Heart right ventricle (tissue), 16 donors: ENCODE data around the gene PRMT7. TPM values are rescaled to one million over a fixed set of nuclear protein-coding genes. Genes with fewer than 3 reads are reported as not detected.

ENCODE experiments used
- ATAC-seq, 8 donors: fragments of 200-7000 bp; cut with Tn5 transposase; one replicate each; pipeline ENCODE4 v1.9.1; 2020; ENCODE audit warnings: mild to moderate bottlenecking in 8 of 8, moderate library complexity in 8 of 8, moderate number of reproducible peaks in 1 of 8
- DNase-seq, 2 donors: peaks; one replicate each; pipeline ENCODE4 v3.0.0-alpha.2; 2020
- H3K27ac ChIP-seq, 10 donors: fragments of 200-600 bp; sonication (generic) in 2 of 10; one replicate each; pipeline versions ENCODE4 v1.5.0 to v1.8.0; 2020 to 2022; ENCODE audit warnings: mild to moderate bottlenecking in 3 of 10
- H3K27me3 ChIP-seq, 7 donors: fragments of 200-600 bp; one replicate each; pipeline ENCODE4 v1.8.0; 2021 to 2022; ENCODE audit warnings: mild to moderate bottlenecking in 2 of 7
- H3K36me3 ChIP-seq, 9 donors: fragments of 200-600 bp; sonication (generic) in 1 of 9; one replicate each; pipeline versions ENCODE4 v1.5.0 to v1.8.0; 2020 to 2022; ENCODE audit warnings: mild to moderate bottlenecking in 2 of 9
- H3K4me1 ChIP-seq, 9 donors: fragments of 200-600 bp; sonication (generic) in 1 of 9; one replicate each; pipeline versions ENCODE4 v1.5.0 to v1.8.0; 2020 to 2022; ENCODE audit warnings: mild to moderate bottlenecking in 4 of 9
- H3K4me3 ChIP-seq, 10 donors: fragments of 200-600 bp; sonication (generic) in 2 of 10; one replicate each; pipeline versions ENCODE4 v1.5.0 to v1.8.0; 2020 to 2022; ENCODE audit warnings: mild to moderate bottlenecking in 7 of 10, moderate library complexity in 2 of 10
- H3K9me3 ChIP-seq, 11 donors: fragments of 200-600 bp in 10 of 11; sonication (generic) in 2 of 11; one replicate each; pipeline versions ENCODE4 v1.5.0 to v1.8.0; 2013 to 2022; ENCODE audit warnings: mild to moderate bottlenecking in 2 of 11, control low read depth in 1 of 11, moderate library complexity in 1 of 11
- CTCF ChIP-seq, 9 donors: fragments of 200-600 bp; sonication (generic) in 2 of 9; IDR thresholded peaks; one replicate each; pipeline versions ENCODE4 v1.5.0 to v1.8.0; 2021 to 2022; ENCODE audit warnings: antibody characterized with exemption in 9 of 9, mild to moderate bottlenecking in 5 of 9, moderate library complexity in 1 of 9
- WGBS, 2 donors: extraction: QIAGEN DNeasy Blood & Tissue Kit; methylation state at CpG; one replicate each; pipeline ENCODE4 v1.1.7; 2013; ENCODE audit warnings: inconsistent platforms in 1 of 2; 5-methylcytosine and 5-hydroxymethylcytosine counted together
- intact Hi-C, 10 donors: fragments of 100-400 bp; cut with DNase I; formaldehyde crosslinking; loops; one replicate each; pipeline versions ENCODE4 v1.11.1 to v1.14.2; 2022
- polyA plus RNA-seq, 2 donors: library from polyadenylated mRNA; stranded (reverse); fragments of 200-250 nt; gene quantifications; one replicate each; pipeline ENCODE4 v1.2.3, GENCODE V29; 2013
- total RNA-seq, 10 donors: library from RNA; stranded (reverse); fragmentation: NEBNext Ultra II Directional in 3 of 10; extraction: Animal tissue kit (Norgen Biotek cat#: 25700) in 3 of 10; gene quantifications; one replicate each; pipeline versions ENCODE4 v1.2.1 to v1.2.4, GENCODE V29; 2021 to 2023
- donor health status: Arrhythmogenic right ventricular cardiomyopathy.
- donor health status: ischemic (EF 13 %, LVEDD 7.1; RV severe dilation, severe dysfunction).
- donor health status: healthy with polysubstance abuse.
- donor health status: DM: no; HTN: yes; CAD: no.
- donor health status: DM: no; HTN: no; CAD: no.
- donor health status: ischemic (EF 25% LVEDD 6.9; RV normal size, moderate dysfunction).
- donor health status: ischemic (EF 25% LVEDD 5.7; RV mildly dilated, moderate dysfunction).
- donor health status: healthy.
- donor health status: DM: yes; HTN: yes; CAD: no.
- donor health status: Ischemic cardiomyopathy.
- donor health status: ischemic (EF 35%, LVEDD 5.7; RV mildly dilated, moderate dysfunction).
- donor health status: nonischemic (EF 11% LVEDD 7.7; RV severe dilation, severe dysfunction).
- donor health status: DM: yes; HTN: yes; CAD: no.
- donor health status: PGD.
- donor health status: ischemic (EF 29% LVEDD 5.4; RV normal size, mild dysfunction).
- donor health status: nonischemic (EF 23%, LVEDD 6.1; RV moderate dilation, normal function).

The PRMT7 gene
- total and polyA plus RNA-seq, 12 donors: 18.1 to 57.8 (median 30.7) TPM

GRCh38 chr16:68403704-68404103 is 92.9 kb downstream of the PRMT7 start:
- H3K4me1 ChIP-seq: no peaks in the 10 kb centered on the region
- no peaks in the 10 kb centered on the region for H3K36me3 ChIP-seq
- H3K4me3 ChIP-seq: no peak overlapping the region
- no peaks in the 10 kb centered on the region for H3K9me3 ChIP-seq
- DNase-seq (no peak), ATAC-seq (no peak)
- no peak for TF ChIP-seq CTCF (IDR thresholded peaks at IDR 0.05)
- intact Hi-C loops: no loop called here
- H3K27ac ChIP-seq: no peak overlapping the region
- peaks cover 0 to 19% (median 0%) of the 10 kb centered on the region in 7 donors for H3K27me3 ChIP-seq
- WGBS, 2 donors: 89 to 91% methylated on average over 3 of the region's 3 CpGs

- Histone ChIP-seq H3K36me3 (no peaks in the 10 kb centered on the region), H3K4me3 (no peak overlapping the region), H3K27me3 (peaks cover 0 to 27% (median 6%) of the 10 kb centered on the region in 7 donors), H3K9me3 (no peaks in the 10 kb centered on the region), H3K27ac (no peak overlapping the region), H3K4me1 (no peaks in the 10 kb centered on the region)
- DNase-seq (no peak), ATAC-seq (no peak)
- TF ChIP-seq CTCF (IDR thresholded peaks at IDR 0.05): no peak
- WGBS, 2 donors: 74 to 77% methylated on average over 8 of the region's 8 CpGs
- intact Hi-C loops: no loop called here
These were observed 94.0 kb downstream of the PRMT7 start for GRCh38 chr16:68404736-68405345.

GRCh38 chr16:68406458-68407152 is 95.8 kb downstream of the PRMT7 start:
- ATAC-seq (no peak), DNase-seq (no peak)
- no peak for TF ChIP-seq CTCF (IDR thresholded peaks at IDR 0.05)
- intact Hi-C loops: no loop called here
- H3K27ac ChIP-seq: no peak overlapping the region
- no peak overlapping the region for H3K4me3 ChIP-seq
- peaks cover 0 to 32% (median 18%) of the 10 kb centered on the region in 7 donors for H3K27me3 ChIP-seq
- H3K9me3 ChIP-seq: no peaks in the 10 kb centered on the region
- H3K4me1 ChIP-seq: no peaks in the 10 kb centered on the region
- 66 to 68% methylated on average over 17 of the region's 17 CpGs for WGBS, 2 donors
- no peaks in the 10 kb centered on the region for H3K36me3 ChIP-seq

Other genes with a start within 250 kb of the PRMT7 start
- 10 to 100 TPM; 19.8 to 32.9 (median 25.1) TPM for gene NFATC3, start 225.6 kb upstream of the PRMT7 start, total RNA-seq
- gene NFATC3, start 225.6 kb upstream of the PRMT7 start, polyA plus RNA-seq: 1 to 10 TPM; 6.3 to 9.2 TPM
- gene ESRP2, start 74.9 kb upstream of the PRMT7 start, total RNA-seq: 1 to 10 TPM in 1 of 10 donors, under 1 TPM in 9; 0.07 to 1.0 (median 0.44) TPM
- under 1 TPM; 0.25 to 0.66 TPM for gene ESRP2, start 74.9 kb upstream of the PRMT7 start, polyA plus RNA-seq
- 10 to 100 TPM; 31.0 to 62.1 (median 44.0) TPM for gene PLA2G15, start 65.6 kb upstream of the PRMT7 start, total RNA-seq
- gene PLA2G15, start 65.6 kb upstream of the PRMT7 start, polyA plus RNA-seq: 10 to 100 TPM; 33.1 to 33.7 TPM
- 10 to 100 TPM; 28.4 to 59.2 (median 42.4) TPM for gene SLC7A6, start 46.5 kb upstream of the PRMT7 start, total RNA-seq
- 10 to 100 TPM; 22.6 to 85.6 TPM for gene SLC7A6, start 46.5 kb upstream of the PRMT7 start, polyA plus RNA-seq
- 10 to 100 TPM in 9 of 10 donors, 1 to 10 TPM in 1; 9.9 to 14.4 (median 12.8) TPM for gene SLC7A6OS, start 73 bp upstream of the PRMT7 start, total RNA-seq
- gene SLC7A6OS, start 73 bp upstream of the PRMT7 start, polyA plus RNA-seq: 1 to 10 TPM; 7.3 to 9.6 TPM
- gene SMPD3, start 137.5 kb downstream of the PRMT7 start, total RNA-seq: 1 to 10 TPM in 1 of 10 donors, under 1 TPM in 8, not detected in 1; 0.05 to 1.2 (median 0.34) TPM
- under 1 TPM; 0.03 to 0.15 TPM for gene SMPD3, start 137.5 kb downstream of the PRMT7 start, polyA plus RNA-seq
- 10 to 100 TPM in 9 of 10 donors, 1 to 10 TPM in 1; 9.1 to 15.6 (median 12.2) TPM for gene ZFP90, start 228.3 kb downstream of the PRMT7 start, total RNA-seq
- gene ZFP90, start 228.3 kb downstream of the PRMT7 start, polyA plus RNA-seq: 1 to 10 TPM; 5.0 to 7.0 TPM